ENCODE results near the gene CILP. TPM values are rescaled to one million over a fixed set of nuclear protein-coding genes. Genes with fewer than 3 reads are reported as not detected.

Gene CILP
- total RNA-seq, 1 experiment from 2014 or later, result 0.04 TPM

DNA sequence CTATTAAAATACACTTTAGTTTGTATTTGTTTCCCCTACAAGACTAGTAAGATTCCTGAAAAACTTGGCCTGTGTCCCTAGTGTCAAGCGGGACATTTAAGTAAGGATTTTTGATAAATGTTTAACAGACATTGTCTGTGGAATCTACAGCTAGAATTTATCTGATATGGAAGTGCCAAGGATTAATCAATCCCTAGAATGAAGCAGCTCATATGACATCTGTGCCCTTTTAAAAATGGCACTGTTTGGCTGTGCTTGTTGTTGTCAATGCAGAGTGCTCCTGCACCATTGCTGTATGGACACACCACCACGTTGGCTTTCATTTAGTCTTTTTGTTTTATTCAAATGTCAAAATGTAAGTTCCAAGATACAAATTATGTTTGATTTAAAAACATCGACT, 63.4 kb downstream of the CILP start:
- Histone ChIP-seq H3K9ac (ENCODE audit: extremely low read depth, insufficient read length, low read length) (no peak overlapping the region), H3K18ac (ENCODE audit: insufficient read length, low read depth, low read length) (no peak overlapping the region), H4K20me1 (ENCODE audit: control insufficient read depth, insufficient read depth, insufficient read length) (no peaks in the 10 kb centered on the region), H2AK5ac (ENCODE audit: insufficient read length, low read length) (no peak overlapping the region), H3K56ac (ENCODE audit: insufficient read length, low read depth, low read length) (no peak overlapping the region), H3K4me1 (ENCODE audit: insufficient read depth, low read length) (no peaks in the 10 kb centered on the region), H2BK15ac (ENCODE audit: low read depth, low read length) (no peak overlapping the region), H4K91ac (ENCODE audit: insufficient read length, low read depth, low read length) (no peak overlapping the region), H4K5ac (ENCODE audit: insufficient read length, low read depth, low read length) (no peak overlapping the region), H2AFZ (ENCODE audit: low read length) (no peak overlapping the region), H2BK120ac (ENCODE audit: low read depth, low read length, poor library complexity, severe bottlenecking) (no peak overlapping the region), H3T11ph (ENCODE audit: low read length) (no peak overlapping the region), H3K79me1 (ENCODE audit: insufficient read depth, low read depth, low read length, poor library complexity, severe bottlenecking) (no peaks in the 10 kb centered on the region), H4K8ac (replicated peaks; ENCODE audit: insufficient read length, low read depth, low read length) (no peak overlapping the region), H3K79me2 (ENCODE audit: insufficient read depth, low read length) (no peaks in the 10 kb centered on the region), H2BK12ac (ENCODE audit: insufficient read length, low read depth, low read length) (no peak overlapping the region), H3K23ac (ENCODE audit: insufficient read length, low read depth, low read length) (no peak overlapping the region), H2BK5ac (ENCODE audit: insufficient read length, low read length) (no peak overlapping the region), H3K4ac (ENCODE audit: low read depth, low read length) (no peak overlapping the region), H3K4me2 (ENCODE audit: insufficient read depth, insufficient read length, low read length) (no peak overlapping the region), H3K27me3 (ENCODE audit: insufficient read depth, low read length) (no peaks in the 10 kb centered on the region), H3K14ac (ENCODE audit: insufficient read depth, low read length) (no peak overlapping the region), H3K27ac (ENCODE audit: insufficient read length, low read depth, low read length) (no peak overlapping the region), H3K9me3 (ENCODE audit: control insufficient read depth, low read depth, low read length) (no peaks in the 10 kb centered on the region), H3K23me2 (ENCODE audit: insufficient read length, low read depth, low read length, poor library complexity, severe bottlenecking) (no peaks in the 10 kb centered on the region), H2BK20ac (ENCODE audit: low read depth, low read length, poor library complexity, severe bottlenecking) (no peak overlapping the region)
- DNase-seq, result no peak
- Mint-ChIP-seq H3K4me3 (no peak overlapping the region), H3K36me3 (ENCODE audit: insufficient read depth in 1 of 3, low read depth in 3 of 3) (peaks cover 4 to 24% (median 16%) of the 10 kb centered on the region in 3 experiments; a peak in 6 of 7 replicates), H3K27me3 (ENCODE audit: low read depth) (no peaks in the 10 kb centered on the region), H3K9me3 (no peaks in the 10 kb centered on the region), H3K4me1 (no peaks in the 10 kb centered on the region), H3K27ac (no peak overlapping the region)
- TF ChIP-seq, protein P1, sequence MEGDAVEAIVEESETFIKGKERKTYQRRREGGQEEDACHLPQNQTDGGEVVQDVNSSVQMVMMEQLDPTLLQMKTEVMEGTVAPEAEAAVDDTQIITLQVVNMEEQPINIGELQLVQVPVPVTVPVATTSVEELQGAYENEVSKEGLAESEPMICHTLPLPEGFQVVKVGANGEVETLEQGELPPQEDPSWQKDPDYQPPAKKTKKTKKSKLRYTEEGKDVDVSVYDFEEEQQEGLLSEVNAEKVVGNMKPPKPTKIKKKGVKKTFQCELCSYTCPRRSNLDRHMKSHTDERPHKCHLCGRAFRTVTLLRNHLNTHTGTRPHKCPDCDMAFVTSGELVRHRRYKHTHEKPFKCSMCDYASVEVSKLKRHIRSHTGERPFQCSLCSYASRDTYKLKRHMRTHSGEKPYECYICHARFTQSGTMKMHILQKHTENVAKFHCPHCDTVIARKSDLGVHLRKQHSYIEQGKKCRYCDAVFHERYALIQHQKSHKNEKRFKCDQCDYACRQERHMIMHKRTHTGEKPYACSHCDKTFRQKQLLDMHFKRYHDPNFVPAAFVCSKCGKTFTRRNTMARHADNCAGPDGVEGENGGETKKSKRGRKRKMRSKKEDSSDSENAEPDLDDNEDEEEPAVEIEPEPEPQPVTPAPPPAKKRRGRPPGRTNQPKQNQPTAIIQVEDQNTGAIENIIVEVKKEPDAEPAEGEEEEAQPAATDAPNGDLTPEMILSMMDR (conservative IDR thresholded peaks at IDR 0.05), result no peak
- no CpG with 5 or more reads among the region's 3 CpGs for WGBS (ENCODE audit: extremely low coverage, insufficient read length, low lambda C conversion rate)

Measured in H9 (cell line).